Stomach (tissue), 9 donors: Measurements from ENCODE around the gene CAPN14. TPM values are rescaled to one million over a fixed set of nuclear protein-coding genes. Genes with fewer than 3 reads are reported as not detected.

Experiments
- DNase-seq, 2 donors: peaks; one replicate each; pipeline versions ENCODE4 v3.0.0 to v3.0.0-alpha.2; 2013 to 2019
- H3K27ac ChIP-seq, 5 donors: fragments of 200-600 bp in 4 of 5; sonication (generic) in 4 of 5; one replicate each; pipeline ENCODE4 v1.5.1; 2013 to 2019; ENCODE audit warnings: mild to moderate bottlenecking in 1 of 5, moderate library complexity in 1 of 5
- H3K27me3 ChIP-seq, 3 donors: fragments of 200-600 bp; sonication (generic); one replicate each; pipeline ENCODE4 v1.5.1; 2017 to 2019; ENCODE audit warnings: mixed run types in 1 of 3
- H3K36me3 ChIP-seq, 4 donors: fragments of 200-600 bp; sonication (generic); 1 replicate in 3 of 4; 2 replicates in 1 of 4; pipeline ENCODE4 v1.5.1; 2016 to 2019
- H3K4me1 ChIP-seq, 4 donors: fragments of 200-600 bp; sonication (generic); one replicate each; pipeline ENCODE4 v1.5.1; 2016 to 2019
- H3K4me3 ChIP-seq, 4 donors: fragments of 200-600 bp; sonication (generic) in 3 of 4; one replicate each; pipeline ENCODE4 v1.5.1; 2016 to 2019; ENCODE audit warnings: mild to moderate bottlenecking in 1 of 4
- H3K9me3 ChIP-seq, 4 donors: fragments of 200-600 bp; sonication (generic); one replicate each; pipeline ENCODE4 v1.5.1; 2016 to 2019
- EP300 ChIP-seq: sonication (generic); formaldehyde crosslinking; IDR thresholded peaks from one replicate; pipeline ENCODE4 v1.6.1; 2017; ENCODE audit warnings: antibody characterized with exemption
- POLR2A ChIP-seq, 4 donors: fragments of 450-650 bp; IDR thresholded peaks; one replicate each; pipeline ENCODE4 v1.6.1; 2016; ENCODE audit warnings: antibody characterized with exemption in 4 of 4, control low read depth in 2 of 4, mild to moderate bottlenecking in 1 of 4, moderate library complexity in 1 of 4
- POLR2AphosphoS5 ChIP-seq, 3 donors: sonication (generic); formaldehyde crosslinking; IDR thresholded peaks; one replicate each; pipeline ENCODE4 v1.6.1; 2016; ENCODE audit warnings: antibody characterized with exemption in 3 of 3
- WGBS, 5 donors: extraction: QIAGEN DNeasy Blood & Tissue Kit in 3 of 5; methylation state at CpG; one replicate each; pipeline versions ENCODE4 v1.1.5 to v1.1.7; 2013 to 2018; 5-methylcytosine and 5-hydroxymethylcytosine counted together
- intact Hi-C: fragments of 100-400 bp; cut with DNase I; formaldehyde crosslinking; loops from one replicate; pipeline ENCODE4 v1.15.1; 2023; ENCODE audit warnings: low total_unique reads
- polyA plus RNA-seq, 3 donors: library from polyadenylated mRNA; stranded (reverse); fragments of 200-250 nt; gene quantifications; one replicate each; pipeline ENCODE4 v1.2.3, GENCODE V29; 2013
- total RNA-seq, 5 donors: library from RNA; depleted of rRNA; stranded (reverse); fragments of >200 nt; gene quantifications; one replicate each; pipeline versions ENCODE4 v1.1.0 to v1.2.3, GENCODE V29; 2014 to 2016
- TF ChIP-seq, protein P1 (sequence below), 7 experiments: fragments of 450-650 bp in 4 of 7; fragments of 200-600 bp in 3 of 7; sonication (generic) in 3 of 7; IDR thresholded peaks; one replicate each; pipeline ENCODE4 v1.5.1; 2016 to 2019; ENCODE audit warnings: antibody characterized with exemption in 7 of 7, control low read depth in 2 of 7, mild to moderate bottlenecking in 1 of 7
- donor health status: healthy with polysubstance abuse.
- donor health status: Bipolar disorder and iron deficiency.
- donor health status: healthy.

CAPN14 gene
- total and polyA plus RNA-seq, 8 donors, result 0.06 to 66.0 (median 1.3) TPM; not detected in 5

DNA sequence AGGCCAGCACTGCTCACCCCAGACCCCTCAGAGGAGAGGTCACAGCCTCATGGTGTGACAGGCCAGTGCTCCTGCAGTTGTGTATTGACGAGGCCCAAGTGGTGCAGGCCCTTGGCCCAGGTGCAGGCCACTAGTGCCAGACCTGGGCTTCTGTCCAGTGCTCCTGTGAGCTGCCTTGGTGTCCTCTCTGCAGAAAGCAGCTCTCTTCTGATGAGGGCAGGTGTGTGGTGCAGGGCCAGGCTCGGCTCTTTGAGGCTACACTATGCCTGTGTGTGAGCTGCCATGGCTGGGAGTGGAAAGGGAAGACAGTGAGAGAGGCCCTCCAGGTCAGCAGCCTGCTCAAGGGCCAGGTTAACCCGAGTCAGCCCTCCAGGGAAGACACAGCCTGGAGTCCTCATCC lies 33.7 kb upstream of the CAPN14 start:
- intact Hi-C loops, result no loop called here
- DNase-seq, result no peak
- peaks cover 0 to 4% (median 0%) of the 10 kb centered on the region in 4 donors for H3K4me1 ChIP-seq
- H3K36me3 ChIP-seq, result peaks cover 0 to 21% (median 11%) of the 10 kb centered on the region in 4 donors
- H3K27me3 ChIP-seq, result no peaks in the 10 kb centered on the region
- H3K9me3 ChIP-seq, result no peaks in the 10 kb centered on the region
- TF ChIP-seq POLR2AphosphoS5 (IDR thresholded peaks at IDR 0.05), result no peak
- TF ChIP-seq, protein P1, sequence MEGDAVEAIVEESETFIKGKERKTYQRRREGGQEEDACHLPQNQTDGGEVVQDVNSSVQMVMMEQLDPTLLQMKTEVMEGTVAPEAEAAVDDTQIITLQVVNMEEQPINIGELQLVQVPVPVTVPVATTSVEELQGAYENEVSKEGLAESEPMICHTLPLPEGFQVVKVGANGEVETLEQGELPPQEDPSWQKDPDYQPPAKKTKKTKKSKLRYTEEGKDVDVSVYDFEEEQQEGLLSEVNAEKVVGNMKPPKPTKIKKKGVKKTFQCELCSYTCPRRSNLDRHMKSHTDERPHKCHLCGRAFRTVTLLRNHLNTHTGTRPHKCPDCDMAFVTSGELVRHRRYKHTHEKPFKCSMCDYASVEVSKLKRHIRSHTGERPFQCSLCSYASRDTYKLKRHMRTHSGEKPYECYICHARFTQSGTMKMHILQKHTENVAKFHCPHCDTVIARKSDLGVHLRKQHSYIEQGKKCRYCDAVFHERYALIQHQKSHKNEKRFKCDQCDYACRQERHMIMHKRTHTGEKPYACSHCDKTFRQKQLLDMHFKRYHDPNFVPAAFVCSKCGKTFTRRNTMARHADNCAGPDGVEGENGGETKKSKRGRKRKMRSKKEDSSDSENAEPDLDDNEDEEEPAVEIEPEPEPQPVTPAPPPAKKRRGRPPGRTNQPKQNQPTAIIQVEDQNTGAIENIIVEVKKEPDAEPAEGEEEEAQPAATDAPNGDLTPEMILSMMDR (IDR thresholded peaks at IDR 0.05), result no peak
- no peak for TF ChIP-seq POLR2A (IDR thresholded peaks at IDR 0.05)
- TF ChIP-seq EP300, result no peak
- H3K4me3 ChIP-seq, result no peak overlapping the region
- no peak overlapping the region for H3K27ac ChIP-seq
- 63 to 88% (median 81%) methylated on average over 1 to 3 of the region's 3 CpGs for WGBS, 5 donors

DNA sequence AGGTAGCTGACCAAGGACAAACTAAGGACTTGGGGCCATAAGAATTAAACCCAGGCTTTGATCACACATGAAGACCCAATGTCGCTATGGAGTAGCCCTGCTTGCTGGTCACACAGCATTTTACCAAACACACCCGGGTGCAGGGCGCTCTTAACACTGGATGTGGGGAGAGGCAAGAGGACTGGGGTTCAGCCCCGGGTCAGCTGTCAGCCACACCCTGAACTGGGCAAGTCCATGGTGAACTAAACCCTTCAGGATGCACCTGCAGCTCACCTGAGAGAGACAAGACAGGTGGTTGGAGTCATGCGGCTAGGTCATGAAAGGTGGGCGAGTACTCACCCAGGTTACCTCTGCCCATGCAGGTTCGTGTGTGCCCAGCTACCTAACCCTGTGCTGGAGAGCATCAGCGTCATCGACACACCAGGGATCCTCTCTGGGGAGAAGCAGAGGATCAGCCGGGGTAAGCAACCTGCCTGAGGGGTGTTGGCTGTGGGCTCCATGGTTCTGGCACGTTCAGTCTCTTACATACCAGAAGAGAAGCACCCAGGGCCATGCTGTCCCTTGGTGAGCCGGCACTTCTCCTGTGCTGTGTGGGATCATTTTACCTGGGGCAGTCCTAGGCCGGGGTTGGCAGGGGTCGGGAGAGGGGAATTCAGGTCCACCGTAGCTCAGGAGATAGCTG lies 31.8 kb upstream of the CAPN14 start:
- no peak overlapping the region for H3K27ac ChIP-seq
- H3K9me3 ChIP-seq, result no peaks in the 10 kb centered on the region
- no peak for TF ChIP-seq POLR2A (IDR thresholded peaks at IDR 0.05)
- TF ChIP-seq, protein P1 (IDR thresholded peaks at IDR 0.05), result no peak
- no peak for TF ChIP-seq EP300
- no peak overlapping the region for H3K4me3 ChIP-seq
- peaks cover 0 to 4% (median 0%) of the 10 kb centered on the region in 4 donors for H3K4me1 ChIP-seq
- H3K36me3 ChIP-seq, result peaks cover 0 to 18% (median 13%) of the 10 kb centered on the region in 4 donors
- no peak for DNase-seq
- WGBS, 5 donors, result 90 to 96% (median 93%) methylated on average over 12 to 15 of the region's 15 CpGs
- intact Hi-C loops, result no loop called here
- H3K27me3 ChIP-seq, result no peaks in the 10 kb centered on the region

DNA sequence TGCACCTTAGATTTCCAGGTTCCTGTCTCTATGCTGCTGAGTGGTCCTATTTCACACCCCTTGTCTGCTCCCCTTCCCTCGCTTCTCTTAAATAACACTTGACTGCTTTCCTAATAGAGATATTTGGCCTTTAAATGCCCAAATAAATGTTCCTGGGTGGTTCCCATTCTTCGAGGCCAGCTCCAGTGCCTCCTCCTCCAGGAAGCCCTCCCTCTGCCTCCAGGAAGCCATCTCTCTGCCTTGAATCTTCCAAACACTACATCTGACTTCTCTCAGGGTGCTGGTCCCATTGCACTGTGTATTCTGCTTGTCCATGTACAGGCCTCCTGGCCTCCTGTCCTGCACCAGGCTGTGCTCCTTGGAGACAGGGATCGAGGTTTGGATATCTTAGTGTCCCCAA lies 30.8 kb upstream of the CAPN14 start:
- no peaks in the 10 kb centered on the region for H3K4me1 ChIP-seq
- H3K9me3 ChIP-seq, result no peaks in the 10 kb centered on the region
- peaks cover 0 to 18% (median 13%) of the 10 kb centered on the region in 4 donors for H3K36me3 ChIP-seq
- no peak for TF ChIP-seq POLR2A (IDR thresholded peaks at IDR 0.05)
- TF ChIP-seq, protein P1 (IDR thresholded peaks at IDR 0.05), result no peak
- no peak for TF ChIP-seq POLR2AphosphoS5 (IDR thresholded peaks at IDR 0.05)
- TF ChIP-seq EP300, result no peak
- intact Hi-C loops, result no loop called here
- no peak for DNase-seq
- no peaks in the 10 kb centered on the region for H3K27me3 ChIP-seq
- H3K27ac ChIP-seq, result no peak overlapping the region
- 82 to 94% (median 88%) methylated on average over 3 of the region's 3 CpGs for WGBS, 5 donors
- H3K4me3 ChIP-seq, result no peak overlapping the region

DNA sequence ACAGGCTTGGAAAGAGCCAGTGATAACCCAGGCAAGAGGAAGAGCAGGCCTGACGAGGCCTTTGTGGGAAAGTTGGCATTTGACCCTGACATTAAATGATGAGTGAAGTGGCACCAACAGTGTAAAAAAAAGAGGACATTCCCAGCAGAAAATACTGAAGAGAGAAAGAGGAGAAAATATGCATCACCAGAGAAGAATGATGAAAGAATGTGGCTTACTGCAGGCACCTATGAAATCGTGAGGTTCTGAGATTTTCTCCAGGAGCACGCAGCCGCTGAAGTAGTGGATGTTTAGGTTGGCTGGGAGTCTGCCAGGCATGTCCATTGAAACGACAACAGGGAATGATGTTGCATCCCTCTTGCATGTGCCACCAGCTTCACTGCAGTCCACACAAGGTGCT lies 30.4 kb upstream of the CAPN14 start:
- TF ChIP-seq EP300 (no peak), POLR2A (IDR thresholded peaks at IDR 0.05) (no peak), POLR2AphosphoS5 (IDR thresholded peaks at IDR 0.05) (no peak)
- TF ChIP-seq, protein P1 (IDR thresholded peaks at IDR 0.05), result no peak
- Histone ChIP-seq H3K36me3 (peaks cover 0 to 18% (median 13%) of the 10 kb centered on the region in 4 donors), H3K27ac (no peak overlapping the region), H3K9me3 (no peaks in the 10 kb centered on the region), H3K4me3 (no peak overlapping the region), H3K27me3 (no peaks in the 10 kb centered on the region), H3K4me1 (no peaks in the 10 kb centered on the region)
- intact Hi-C loops, result no loop called here
- no peak for DNase-seq
- WGBS, 5 donors, result 82 to 92% (median 90%) methylated on average over 5 of the region's 5 CpGs
